Heart left ventricle (tissue), 13 donors: ENCODE data around the gene COL17A1.

Experiments used
- CTCF ChIP-seq, 12 donors: fragments of 200-600 bp; sonication (generic) in 4 of 12; IDR thresholded peaks; one replicate each; pipeline versions ENCODE4 v1.5.0 to v1.8.0; 2018 to 2022; ENCODE audit warnings: antibody characterized with exemption in 12 of 12, mild to moderate bottlenecking in 5 of 12
- POLR2A ChIP-seq, 2 donors: fragments of 450-650 bp; IDR thresholded peaks; one replicate each; pipeline ENCODE4 v1.6.1; 2017; ENCODE audit warnings: antibody characterized with exemption in 2 of 2, mild to moderate bottlenecking in 2 of 2, moderate library complexity in 2 of 2
- donor health status: ischemic (EF 13 %, LVEDD 7.1; RV severe dilation, severe dysfunction).
- donor health status: DM: no; HTN: yes; CAD: no.
- donor health status: DM: no; HTN: no; CAD: no.
- donor health status: ischemic (EF 25% LVEDD 6.9; RV normal size, moderate dysfunction).
- donor health status: ischemic (EF 25% LVEDD 5.7; RV mildly dilated, moderate dysfunction).
- donor health status: ischemic (EF 35%, LVEDD 5.7; RV mildly dilated, moderate dysfunction).
- donor health status: nonischemic (EF 11% LVEDD 7.7; RV severe dilation, severe dysfunction).
- donor health status: DM: yes; HTN: yes; CAD: no.
- donor health status: PGD.
- donor health status: ischemic (EF 29% LVEDD 5.4; RV normal size, mild dysfunction).
- donor health status: nonischemic (EF 23%, LVEDD 6.1; RV moderate dilation, normal function).

- no peak for TF ChIP-seq CTCF (IDR thresholded peaks at IDR 0.05)
- no peak for TF ChIP-seq POLR2A (IDR thresholded peaks at IDR 0.05)
Observed at GRCh38 chr10:104005172-104005863, 80.4 kb downstream of the COL17A1 start.
